WI38 (cell line): ENCODE data around the gene PPP1R1B.
A peak's percentile ranks its signal among the peaks of the same experiment; 100 is the strongest.

Experiments used
- H3K4me3 ChIP-seq: 2 replicates; pipeline ENCODE4 v1.5.1; 2011; ENCODE audit warnings: low read depth, mild to moderate bottlenecking, control low read depth, low read length
- CTCF ChIP-seq: IDR thresholded peaks from 2 replicates; pipeline ENCODE4 v1.5.1; 2012; ENCODE audit warnings: low read depth, mild to moderate bottlenecking, control low read depth, low read length

PPP1R1B gene

GRCh38 chr17:39631403-39631802 is 4.7 kb downstream of the PPP1R1B start:
- TF ChIP-seq CTCF: no peak
- H3K4me3 ChIP-seq: no peak overlapping the region

- TF ChIP-seq CTCF: no peak
- no peak overlapping the region for H3K4me3 ChIP-seq
These were observed 5.6 kb downstream of the PPP1R1B start for GRCh38 chr17:39632153-39632941.

- no peak overlapping the region for H3K4me3 ChIP-seq
- no peak for TF ChIP-seq CTCF
These were observed 6.9 kb downstream of the PPP1R1B start for GRCh38 chr17:39633570-39634183.

GRCh38 chr17:39634384-39634871 is 7.7 kb downstream of the PPP1R1B start:
- peak; percentile 72 for TF ChIP-seq CTCF
- H3K4me3 ChIP-seq: no peak overlapping the region

GRCh38 chr17:39635614-39636176 is 8.9 kb downstream of the PPP1R1B start:
- TF ChIP-seq CTCF: no peak
- no peak overlapping the region for H3K4me3 ChIP-seq

- H3K4me3 ChIP-seq: peak overlapping the region; percentile 72
- no peak for TF ChIP-seq CTCF
These were observed 9.8 kb downstream of the PPP1R1B start for GRCh38 chr17:39636587-39636926.
